Islet of Langerhans (tissue), 1 donor: ENCODE results near the gene CERS6.
"Not testable (repeated sequence)": the region's sequence is repeated elsewhere in the genome, so short reads cannot be mapped to it uniquely, and the experiment has no call there.

Source experiments
- FAIRE-seq: peaks from one replicate; lab custom pipeline; 2011; peaks lifted over from hg19 to GRCh38; lab: Jason Lieb, UNC

Gene CERS6

DNA sequence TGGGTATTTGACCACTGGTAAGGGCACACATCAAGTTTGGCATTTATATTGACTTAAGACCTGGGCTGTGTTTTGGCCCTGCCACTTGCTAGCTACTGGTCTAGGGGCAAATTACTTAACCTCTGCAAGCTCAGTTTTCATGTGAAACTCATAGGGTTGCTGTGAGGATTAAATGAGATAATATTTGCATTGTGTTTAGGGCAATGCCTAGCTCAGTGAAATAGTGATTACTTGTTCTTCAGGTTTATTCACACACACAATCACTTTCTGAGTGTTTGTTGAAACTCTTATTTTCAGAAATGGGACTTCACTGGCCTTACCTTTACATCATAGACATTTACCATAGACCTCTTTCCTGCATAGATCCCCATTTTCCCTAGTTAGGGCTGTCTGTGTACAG lies 12.3 kb downstream of the CERS6 start:
- no peak for FAIRE-seq

DNA sequence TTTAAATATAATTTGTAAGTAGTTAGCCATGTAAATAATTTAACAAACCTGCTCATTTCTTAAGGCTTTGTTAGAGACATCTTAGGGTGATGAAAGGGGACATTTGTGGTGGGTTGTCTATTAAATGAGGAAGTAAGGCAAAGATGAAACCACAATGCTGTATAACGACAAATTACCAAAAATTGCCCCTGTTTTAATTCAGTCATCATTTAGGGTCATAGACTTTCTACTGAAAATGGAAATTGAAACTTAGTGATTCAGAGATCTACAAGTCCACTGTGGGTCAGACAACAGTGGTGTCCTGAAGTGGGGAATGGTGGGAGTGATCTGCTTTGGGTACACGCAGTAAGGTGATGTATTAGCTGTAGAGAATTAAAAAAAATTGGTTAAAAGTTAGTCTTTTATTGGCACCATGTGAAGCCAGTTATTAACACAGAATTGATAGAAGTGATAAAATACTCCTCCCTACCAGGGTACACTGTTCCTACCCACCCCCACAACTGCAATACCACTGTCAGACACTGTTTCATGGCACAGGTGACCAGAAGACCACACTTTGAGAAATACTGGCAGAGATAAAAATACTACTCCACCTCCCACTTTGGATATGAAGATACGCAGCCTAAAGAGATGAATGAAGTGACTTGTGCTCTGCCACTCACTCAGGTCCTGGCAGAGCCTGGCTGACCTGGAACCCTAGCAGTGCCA lies 13.4 kb downstream of the CERS6 start:
- FAIRE-seq: no peak

GRCh38 chr2:168470320-168471162 lies 14.5 kb downstream of the CERS6 start:
- FAIRE-seq: no peak

- FAIRE-seq: no peak
Observed at GRCh38 chr2:168471163-168471475, 15.0 kb downstream of the CERS6 start.

GRCh38 chr2:168475636-168476035 lies 19.6 kb downstream of the CERS6 start:
- FAIRE-seq: no peak

GRCh38 chr2:168478206-168478605 lies 22.1 kb downstream of the CERS6 start:
- no peak for FAIRE-seq

DNA sequence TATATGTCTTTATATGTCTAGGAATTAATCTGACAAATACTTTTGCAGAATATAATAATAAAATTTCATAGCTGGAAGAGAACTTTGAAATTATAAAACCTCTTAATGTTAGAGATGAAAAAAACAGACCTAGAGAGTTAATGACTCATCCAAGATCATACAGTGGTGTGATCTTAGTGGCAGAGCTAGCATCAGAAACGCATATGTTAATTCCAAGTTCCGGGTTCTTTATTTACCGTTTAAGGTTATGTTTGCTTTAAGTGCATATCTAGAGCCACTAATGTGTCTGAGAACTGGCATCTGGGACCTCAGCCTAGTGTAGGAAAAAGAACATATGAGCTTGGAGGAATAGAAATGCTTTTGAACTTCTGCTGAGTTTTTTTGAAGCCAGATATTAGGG lies 24.3 kb downstream of the CERS6 start:
- no peak for FAIRE-seq

DNA sequence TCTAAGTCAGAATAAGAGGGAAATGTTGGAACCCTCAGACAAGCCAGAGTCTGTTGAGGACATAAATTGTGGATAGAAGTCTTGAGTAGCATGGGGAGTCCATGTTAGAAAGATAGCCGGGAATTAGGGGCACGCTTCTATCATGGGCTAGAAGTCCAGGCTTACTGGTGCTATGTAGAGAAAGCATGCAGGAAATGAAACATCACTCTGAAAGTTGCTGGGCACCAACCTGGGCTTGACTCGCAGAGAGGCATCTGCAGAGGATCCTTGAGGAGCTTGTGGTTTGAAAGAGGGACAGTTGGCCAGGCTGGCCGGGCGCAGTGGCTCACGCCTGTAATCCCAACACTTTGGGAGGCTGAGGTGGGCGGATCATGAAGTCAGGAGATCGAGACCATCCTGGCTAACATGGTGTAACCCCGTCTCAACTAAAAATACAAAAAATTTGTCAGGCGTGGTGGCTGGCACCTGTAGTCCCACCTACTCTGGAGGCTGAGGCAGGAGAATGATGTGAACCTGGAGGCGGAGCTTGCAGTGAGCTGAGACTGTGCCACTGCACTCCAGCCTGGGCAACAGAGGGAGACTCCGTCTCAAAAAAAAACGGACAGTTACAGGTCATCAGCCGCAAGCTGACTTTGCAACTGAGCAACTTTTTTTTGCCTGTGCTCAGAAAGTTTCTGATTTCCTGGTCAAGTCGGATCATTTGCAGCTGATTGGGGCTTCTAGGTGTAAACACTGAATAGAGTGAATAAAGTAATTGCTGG lies 24.9 kb downstream of the CERS6 start:
- FAIRE-seq: no peak

- no peak for FAIRE-seq
Observed at GRCh38 chr2:168482269-168482668, 26.2 kb downstream of the CERS6 start.

- no peak for FAIRE-seq
Observed at GRCh38 chr2:168482952-168483831, 27.1 kb downstream of the CERS6 start.

DNA sequence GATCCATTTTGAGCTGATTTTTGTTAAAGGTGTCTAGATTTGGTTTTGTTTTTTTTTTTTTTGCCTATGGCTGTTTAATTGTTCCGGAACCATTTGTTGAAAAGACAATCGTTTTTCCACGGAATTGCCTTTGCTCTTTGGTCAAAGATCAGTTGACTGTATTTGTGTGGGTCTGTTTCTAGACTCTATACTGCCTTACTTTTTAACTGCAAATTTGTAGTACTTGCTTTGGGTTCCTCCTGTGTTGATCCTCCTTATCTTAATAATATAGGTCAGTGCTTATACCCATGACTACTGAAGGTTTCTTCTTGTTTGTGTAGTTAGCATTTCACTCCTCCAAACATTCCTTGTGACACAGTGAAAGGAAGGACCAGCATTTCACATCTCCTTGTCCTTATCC lies 30.4 kb downstream of the CERS6 start:
- FAIRE-seq: no peak

GRCh38 chr2:168490015-168490874 lies 34.2 kb downstream of the CERS6 start:
- no peak for FAIRE-seq

- peak; percentile 72 for FAIRE-seq
Observed at GRCh38 chr2:168490946-168491605, 35.0 kb downstream of the CERS6 start.

DNA sequence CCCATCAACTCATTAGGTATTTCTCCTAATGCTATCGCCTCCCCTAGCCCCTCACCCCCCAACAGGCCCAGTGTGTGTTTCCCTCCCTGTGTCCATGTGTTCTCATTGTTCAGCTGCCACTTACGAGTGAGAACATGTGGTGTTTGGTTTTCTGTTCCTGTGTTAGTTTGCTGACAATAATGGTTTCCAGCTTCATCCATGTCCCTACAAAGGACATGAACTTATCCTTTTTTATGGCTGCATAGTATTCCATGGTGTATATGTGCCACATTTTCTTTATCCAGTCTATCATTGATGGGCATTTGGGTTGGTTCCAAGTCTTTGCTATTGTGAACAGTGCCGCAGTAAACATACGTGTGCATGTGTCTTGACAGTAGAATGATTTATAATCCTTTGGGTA lies 35.7 kb downstream of the CERS6 start:
- FAIRE-seq: not testable (repeated sequence)

- FAIRE-seq: not testable (repeated sequence)
Observed at GRCh38 chr2:168493219-168493618, 37.1 kb downstream of the CERS6 start.

DNA sequence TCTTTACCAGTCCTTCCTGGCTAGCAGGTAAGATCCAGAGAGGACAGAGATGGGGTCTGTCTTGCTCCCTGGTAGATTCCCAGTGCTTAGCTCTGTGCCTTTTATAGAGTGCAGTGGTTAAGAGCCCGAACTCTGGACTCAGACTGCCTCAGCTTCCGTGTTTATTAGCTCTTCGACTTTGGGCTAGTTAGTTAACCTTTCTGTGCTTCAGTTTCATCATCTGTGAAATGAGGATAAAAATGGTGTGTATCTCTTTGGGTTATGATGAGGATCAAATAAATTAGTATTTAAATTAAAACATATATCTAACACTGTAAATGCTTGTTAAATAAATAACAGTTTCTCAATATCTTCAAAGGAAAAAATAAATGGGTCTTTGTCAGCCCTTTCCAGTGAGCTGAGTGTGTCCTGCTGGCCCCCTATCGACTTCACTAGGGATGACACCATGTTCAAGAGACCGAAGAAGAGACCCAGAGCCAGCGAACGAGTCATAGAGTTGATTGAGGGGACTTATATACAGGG lies 38.2 kb downstream of the CERS6 start:
- FAIRE-seq: no peak

- FAIRE-seq: no peak
Observed at GRCh38 chr2:168495524-168495923, 39.5 kb downstream of the CERS6 start.

- no peak for FAIRE-seq
Observed at GRCh38 chr2:168496906-168497305, 40.8 kb downstream of the CERS6 start.

- FAIRE-seq: no peak
Observed at GRCh38 chr2:168499500-168499899, 43.4 kb downstream of the CERS6 start.

DNA sequence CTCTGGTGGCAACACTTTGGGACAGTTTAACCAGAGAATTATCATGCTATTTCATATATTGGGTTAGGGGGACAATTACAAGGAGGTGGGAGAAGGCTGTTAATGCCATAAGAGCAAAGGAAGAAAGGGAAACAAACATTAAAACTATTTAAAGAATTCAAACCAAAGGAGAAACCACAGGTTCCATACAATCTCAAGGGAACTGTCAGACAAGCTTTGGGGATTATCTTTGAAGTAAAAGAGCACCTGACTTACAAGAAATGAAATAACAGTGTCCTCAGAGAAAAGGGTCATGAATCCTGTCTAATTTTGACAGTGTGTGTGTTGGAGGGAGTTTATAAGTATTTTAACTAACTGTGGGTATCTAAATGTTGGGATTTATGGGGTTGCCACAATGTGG lies 44.4 kb downstream of the CERS6 start:
- no peak for FAIRE-seq
